CD14-positive monocyte (primary cell): ENCODE measurements around the gene SLC2A3. TPM values are rescaled to one million over a fixed set of nuclear protein-coding genes. Genes with fewer than 3 reads are reported as not detected.
A peak's percentile ranks its signal among the peaks of the same experiment; 100 is the strongest.
"Not testable (repeated sequence)": the region's sequence is repeated elsewhere in the genome, so short reads cannot be mapped to it uniquely, and the experiment has no call there.

Experiments used
- DNase-seq, 3 donors: peaks; one replicate each; pipeline ENCODE4 v3.0.0-alpha.2; 2011 to 2022
- H2AFZ ChIP-seq: 2 replicates; pipeline ENCODE4 v1.6.0; 2012; ENCODE audit warnings: mild to moderate bottlenecking, low read depth, low read length, inconsistent platforms; ENCODE audit not compliant: insufficient read depth, poor library complexity, severe bottlenecking
- H3K27ac ChIP-seq, 2 donors: 1 replicate in 1 of 2; 2 replicates in 1 of 2; pipeline ENCODE4 v1.5.1; 2012 to 2013; ENCODE audit warnings: low read length in 2 of 2, control low read depth in 1 of 2, inconsistent platforms in 1 of 2, low read depth in 1 of 2, mild to moderate bottlenecking in 1 of 2
- H3K27me3 ChIP-seq, 2 donors: one replicate each; pipeline versions ENCODE4 v1.6.0 to v1.6.1; 2011 to 2013; ENCODE audit warnings: low read length in 2 of 2; ENCODE audit not compliant: control insufficient read depth in 2 of 2, insufficient read depth in 2 of 2
- H3K36me3 ChIP-seq, 2 donors: replicated peaks in 1 of 2; 1 replicate in 1 of 2; 2 replicates in 1 of 2; pipeline versions ENCODE4 v1.5.1 to v1.6.1; 2012 to 2013; ENCODE audit warnings: low read length in 2 of 2, control low read depth in 1 of 2, inconsistent platforms in 1 of 2, mild to moderate bottlenecking in 1 of 2; ENCODE audit not compliant: insufficient read depth in 2 of 2, control insufficient read depth in 1 of 2
- H3K4me1 ChIP-seq, 2 donors: 1 replicate in 1 of 2; 2 replicates in 1 of 2; pipeline versions ENCODE4 v1.5.1 to v1.6.1; 2012 to 2013; ENCODE audit warnings: low read length in 2 of 2, control low read depth in 1 of 2, inconsistent platforms in 1 of 2, mild to moderate bottlenecking in 1 of 2, moderate library complexity in 1 of 2; ENCODE audit not compliant: insufficient read depth in 2 of 2, control insufficient read depth in 1 of 2
- H3K4me2 ChIP-seq: replicated peaks from 2 replicates; pipeline ENCODE3; 2012; ENCODE audit warnings: low read length, moderate library complexity, mild to moderate bottlenecking; ENCODE audit not compliant: poor library complexity, severe bottlenecking; ENCODE audit errors: extremely low read depth
- H3K4me3 ChIP-seq, 3 experiments: fragments of 200-600 bp in 1 of 3; sonication (generic) in 1 of 3; replicated peaks in 1 of 3; 1 replicate in 2 of 3; 2 replicates in 1 of 3; pipeline ENCODE4 v1.5.1; 2011 to 2013; ENCODE audit warnings: low read length in 3 of 3, mild to moderate bottlenecking in 3 of 3, control low read depth in 2 of 3, low read depth in 2 of 3, inconsistent platforms in 1 of 3, moderate library complexity in 1 of 3
- H3K79me2 ChIP-seq: 2 replicates; pipeline ENCODE4 v1.6.0; 2012; ENCODE audit warnings: mild to moderate bottlenecking, control low read depth, inconsistent platforms, low read length, moderate library complexity; ENCODE audit not compliant: insufficient read depth
- H3K9ac ChIP-seq: 2 replicates; pipeline ENCODE4 v1.6.0; 2017; ENCODE audit warnings: low read length, mild to moderate bottlenecking; ENCODE audit not compliant: insufficient read depth, poor library complexity, severe bottlenecking
- H3K9me3 ChIP-seq, 2 donors: replicated peaks in 1 of 2; 1 replicate in 1 of 2; 2 replicates in 1 of 2; pipeline versions ENCODE4 v1.5.1 to v1.6.1; 2012 to 2013; ENCODE audit warnings: low read length in 2 of 2, control low read depth in 1 of 2; ENCODE audit not compliant: control insufficient read depth in 1 of 2, insufficient read depth in 1 of 2
- H4K20me1 ChIP-seq: 2 replicates; pipeline ENCODE4 v1.6.0; 2012; ENCODE audit warnings: mild to moderate bottlenecking, low read length, control low read depth, moderate library complexity; ENCODE audit not compliant: insufficient read depth
- H3K27ac Mint-ChIP-seq, 7 donors: one replicate each; pipeline ENCODE4 v1.8.0; 2020; ENCODE audit warnings: mild to moderate bottlenecking in 7 of 7, mixed read lengths in 7 of 7, moderate library complexity in 6 of 7, inconsistent platforms in 2 of 7
- H3K27me3 Mint-ChIP-seq, 3 donors: one replicate each; pipeline ENCODE4 v1.8.0; 2021 to 2022; ENCODE audit warnings: low read depth in 3 of 3, mild to moderate bottlenecking in 3 of 3, mixed read lengths in 3 of 3, moderate library complexity in 3 of 3, inconsistent platforms in 1 of 3
- H3K36me3 Mint-ChIP-seq, 2 donors: one replicate each; pipeline ENCODE4 v1.8.0; 2020; ENCODE audit warnings: mixed read lengths in 2 of 2, inconsistent platforms in 1 of 2, mild to moderate bottlenecking in 1 of 2
- H3K4me1 Mint-ChIP-seq: one replicate; pipeline ENCODE4 v1.8.0; 2020; ENCODE audit warnings: mild to moderate bottlenecking, mixed read lengths
- H3K4me3 Mint-ChIP-seq, 2 donors: one replicate each; pipeline ENCODE4 v1.8.0; 2020; ENCODE audit warnings: mild to moderate bottlenecking in 2 of 2, mixed read lengths in 2 of 2, moderate library complexity in 1 of 2
- H3K9me3 Mint-ChIP-seq, 7 donors: one replicate each; pipeline ENCODE4 v1.8.0; 2020 to 2022; ENCODE audit warnings: mixed read lengths in 7 of 7, mild to moderate bottlenecking in 6 of 7, moderate library complexity in 6 of 7, inconsistent platforms in 2 of 7
- CTCF ChIP-seq: fragments of 200-600 bp; IDR thresholded peaks from one replicate; pipeline ENCODE4 v1.8.0; 2022; ENCODE audit warnings: antibody characterized with exemption, mild to moderate bottlenecking
- WGBS: methylation state at CpG from one replicate; pipeline ENCODE4 v1.1.5; 2013; ENCODE audit warnings: missing lambda C conversion rate; ENCODE audit not compliant: insufficient coverage; 5-methylcytosine and 5-hydroxymethylcytosine counted together
- intact Hi-C, 2 donors: fragments of 100-400 bp; cut with micrococcal nuclease; formaldehyde crosslinking; loops; one replicate each; pipeline versions ENCODE4 v1.15.0 to v1.15.1; 2023
- polyA plus RNA-seq, 3 donors: library from polyadenylated mRNA; depleted of rRNA in 1 of 3; unstranded in 2 of 3; stranded (reverse) in 1 of 3; fragments of 300-500 nt in 2 of 3; fragments of >200 nt in 1 of 3; fragmentation: Illumina TruSeq in 2 of 3; gene quantifications; 1 replicate in 2 of 3; 2 replicates in 1 of 3; pipeline ENCODE4 v1.2.3, GENCODE V29; 2012 to 2021

The SLC2A3 gene
- polyA plus RNA-seq, 3 donors: 128 to 1,210 (median 179) TPM

- H3K4me2 ChIP-seq: peak overlapping the region; percentile 74
- no CpG with 5 or more reads among the region's 1 CpG for WGBS
- Mint-ChIP-seq H3K27ac (peak overlapping the region; percentile 91 to 99 (median 96)), H3K4me3 (peak overlapping the region; percentile 79 to 93), H3K27me3 (peaks cover 0 to 2% (median 2%) of the 10 kb centered on the region in 3 donors), H3K4me1 (peaks cover 48% of the 10 kb centered on the region), H3K36me3 (no peaks in the 10 kb centered on the region), H3K9me3 (peaks cover 0 to 4% (median 0%) of the 10 kb centered on the region in 7 donors)
- DNase-seq: no peak
- peak overlapping the region; percentile 42 for H3K9ac ChIP-seq
- no peaks in the 10 kb centered on the region for H3K27me3 ChIP-seq
- peaks cover 42 to 50% of the 10 kb centered on the region in 2 donors for H3K4me1 ChIP-seq
- no peaks in the 10 kb centered on the region for H3K9me3 ChIP-seq
- TF ChIP-seq CTCF: no peak
- H3K4me3 ChIP-seq: peak overlapping the region in 2 of 3 experiments; percentile 80 to 85
- no peaks in the 10 kb centered on the region for H4K20me1 ChIP-seq
- peak overlapping the region; percentile 49 for H2AFZ ChIP-seq
- H3K36me3 ChIP-seq: no peaks in the 10 kb centered on the region
- intact Hi-C loops: no loop called here
- H3K27ac ChIP-seq: peak overlapping the region; percentile 81 to 91
- H3K79me2 ChIP-seq: peaks cover 7% of the 10 kb centered on the region
Observed at GRCh38 chr12:7959278-7959677, 23.3 kb upstream of the SLC2A3 start.

DNA sequence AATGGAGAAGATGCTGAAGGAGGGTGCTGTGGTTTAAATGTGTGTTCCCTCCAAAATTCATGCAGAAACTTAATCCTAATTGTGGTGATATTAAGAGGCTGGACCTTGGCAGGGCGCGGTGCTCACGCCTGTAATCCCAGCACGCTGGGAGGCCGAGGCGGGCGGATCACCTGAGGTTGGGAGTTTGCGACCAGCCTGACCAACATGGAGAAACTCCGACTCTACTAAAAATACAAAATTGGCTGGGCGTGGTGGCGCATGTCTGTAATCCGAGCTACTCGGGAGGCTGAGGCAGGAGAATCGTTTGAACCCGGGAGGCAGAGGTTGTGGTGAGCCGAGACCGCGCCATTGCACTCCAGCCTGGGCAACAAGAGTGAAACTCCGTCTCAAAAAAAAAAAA lies 18.9 kb upstream of the SLC2A3 start:
- H3K36me3 Mint-ChIP-seq, H3K27me3 Mint-ChIP-seq, H3K27ac Mint-ChIP-seq, H2AFZ ChIP-seq, intact Hi-C loops, H3K9ac ChIP-seq, H3K9me3 ChIP-seq, H3K27ac ChIP-seq, H3K4me2 ChIP-seq, H4K20me1 ChIP-seq, H3K4me3 Mint-ChIP-seq, H3K79me2 ChIP-seq, DNase-seq, H3K4me3 ChIP-seq, H3K36me3 ChIP-seq, H3K27me3 ChIP-seq, H3K9me3 Mint-ChIP-seq: not testable (repeated sequence)
- H3K4me1 Mint-ChIP-seq: peaks cover 27% of the 10 kb centered on the region
- peaks cover 22 to 25% of the 10 kb centered on the region in 2 donors for H3K4me1 ChIP-seq
- 100% methylated on average over 8 of the region's 19 CpGs for WGBS

DNA sequence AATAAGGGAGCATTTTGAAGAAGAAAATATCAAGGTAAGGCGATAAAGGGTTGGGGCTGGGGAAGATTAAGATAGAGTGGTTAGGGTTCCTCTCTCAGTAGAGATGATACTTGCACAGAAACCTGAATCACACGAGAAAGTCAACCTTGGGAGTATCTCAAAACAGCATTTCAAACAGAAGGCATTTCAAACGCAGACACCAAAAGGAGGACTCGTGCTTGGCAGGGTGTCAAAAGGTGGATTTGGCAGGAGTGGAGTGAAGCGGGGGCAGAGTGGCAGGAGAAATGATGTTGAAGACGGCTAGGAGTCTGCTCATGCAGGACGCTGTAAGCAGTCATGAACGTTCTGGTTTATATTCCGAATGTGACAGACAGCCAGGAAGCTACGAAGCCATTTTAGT lies 18.4 kb upstream of the SLC2A3 start:
- DNase-seq, H3K9ac ChIP-seq, intact Hi-C loops, H3K27me3 Mint-ChIP-seq, H3K4me3 Mint-ChIP-seq, H3K9me3 Mint-ChIP-seq, H4K20me1 ChIP-seq, H3K27ac ChIP-seq, H2AFZ ChIP-seq, H3K4me3 ChIP-seq, H3K36me3 ChIP-seq, H3K4me2 ChIP-seq, H3K36me3 Mint-ChIP-seq, H3K27ac Mint-ChIP-seq, H3K9me3 ChIP-seq, H3K27me3 ChIP-seq, H3K79me2 ChIP-seq: not testable (repeated sequence)
- H3K4me1 ChIP-seq: peaks cover 22 to 25% of the 10 kb centered on the region in 2 donors
- peaks cover 23% of the 10 kb centered on the region for H3K4me1 Mint-ChIP-seq
- no CpG with 5 or more reads among the region's 10 CpGs for WGBS

DNA sequence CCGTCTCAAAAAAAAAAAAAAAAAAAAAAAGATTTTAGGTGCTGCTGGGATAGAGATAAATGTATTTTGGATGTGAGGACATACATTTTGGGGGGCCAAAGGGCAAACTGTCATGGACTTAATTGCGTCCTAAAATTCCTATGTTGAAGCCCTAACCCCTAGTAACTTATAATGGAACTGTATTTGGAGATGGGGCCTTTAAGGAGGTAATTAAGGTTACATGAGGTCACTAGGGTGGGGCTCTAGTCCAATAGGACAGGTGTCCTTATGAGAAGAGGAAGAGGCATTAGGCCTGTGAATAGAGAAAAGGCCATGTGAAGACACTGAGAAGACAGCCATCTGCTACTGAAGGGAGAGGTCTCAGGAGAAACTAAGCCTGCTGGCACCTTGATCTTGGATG lies 17.9 kb upstream of the SLC2A3 start:
- H3K4me2 ChIP-seq, DNase-seq, H4K20me1 ChIP-seq, H3K9ac ChIP-seq, H3K36me3 Mint-ChIP-seq, H3K79me2 ChIP-seq, intact Hi-C loops, H3K36me3 ChIP-seq, H3K27me3 Mint-ChIP-seq, H3K9me3 ChIP-seq, H3K27me3 ChIP-seq, H3K9me3 Mint-ChIP-seq, H3K4me3 Mint-ChIP-seq, H2AFZ ChIP-seq, H3K27ac ChIP-seq, H3K4me3 ChIP-seq: not testable (repeated sequence)
- no CpG with 5 or more reads among the region's 2 CpGs for WGBS
- peaks cover 22 to 25% of the 10 kb centered on the region in 2 donors for H3K4me1 ChIP-seq
- peaks cover 23% of the 10 kb centered on the region for H3K4me1 Mint-ChIP-seq
- peak overlapping the region in 1 of 7 donors; percentile 69 for H3K27ac Mint-ChIP-seq
